Epithelial cell of esophagus (primary cell): ENCODE data around the gene RBM41.
"Not testable (repeated sequence)": the region's sequence is repeated elsewhere in the genome, so short reads cannot be mapped to it uniquely, and the experiment has no call there.

Source experiments
- DNase-seq: peaks from one replicate; pipeline ENCODE4 v3.0.0; 2010; ENCODE audit warnings: low read depth
- H3K4me3 ChIP-seq: 2 replicates; pipeline ENCODE4 v1.5.1; 2011; ENCODE audit warnings: mild to moderate bottlenecking, low read length, control low read depth
- TF ChIP-seq, protein P1 (sequence below): IDR thresholded peaks from 2 replicates; pipeline ENCODE4 v1.5.1; 2011; ENCODE audit warnings: low read depth, mild to moderate bottlenecking, low read length, control low read depth, inconsistent platforms; ENCODE audit not compliant: insufficient read depth; ENCODE audit errors: missing control alignments

RBM41 gene

DNA sequence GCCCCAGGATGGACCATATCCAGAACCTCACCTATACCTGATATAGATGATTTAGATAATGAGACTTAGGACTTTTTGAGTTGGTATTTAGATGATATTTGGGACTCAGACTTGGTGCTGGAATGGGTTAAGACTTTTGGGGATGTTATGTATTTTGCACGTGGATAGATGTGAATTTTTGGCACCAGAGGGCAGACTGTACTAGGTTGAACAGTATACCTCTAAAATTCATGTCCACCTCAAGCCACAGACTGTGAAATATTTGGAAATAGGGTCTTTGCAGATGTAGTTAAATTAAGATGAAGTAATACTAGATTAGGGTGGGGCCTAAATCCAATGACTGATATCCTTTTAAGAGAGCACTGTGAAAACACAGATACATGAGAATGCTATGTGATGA lies 15.6 kb downstream of the RBM41 start:
- DNase-seq = peak; percentile 21
- TF ChIP-seq, protein P1, sequence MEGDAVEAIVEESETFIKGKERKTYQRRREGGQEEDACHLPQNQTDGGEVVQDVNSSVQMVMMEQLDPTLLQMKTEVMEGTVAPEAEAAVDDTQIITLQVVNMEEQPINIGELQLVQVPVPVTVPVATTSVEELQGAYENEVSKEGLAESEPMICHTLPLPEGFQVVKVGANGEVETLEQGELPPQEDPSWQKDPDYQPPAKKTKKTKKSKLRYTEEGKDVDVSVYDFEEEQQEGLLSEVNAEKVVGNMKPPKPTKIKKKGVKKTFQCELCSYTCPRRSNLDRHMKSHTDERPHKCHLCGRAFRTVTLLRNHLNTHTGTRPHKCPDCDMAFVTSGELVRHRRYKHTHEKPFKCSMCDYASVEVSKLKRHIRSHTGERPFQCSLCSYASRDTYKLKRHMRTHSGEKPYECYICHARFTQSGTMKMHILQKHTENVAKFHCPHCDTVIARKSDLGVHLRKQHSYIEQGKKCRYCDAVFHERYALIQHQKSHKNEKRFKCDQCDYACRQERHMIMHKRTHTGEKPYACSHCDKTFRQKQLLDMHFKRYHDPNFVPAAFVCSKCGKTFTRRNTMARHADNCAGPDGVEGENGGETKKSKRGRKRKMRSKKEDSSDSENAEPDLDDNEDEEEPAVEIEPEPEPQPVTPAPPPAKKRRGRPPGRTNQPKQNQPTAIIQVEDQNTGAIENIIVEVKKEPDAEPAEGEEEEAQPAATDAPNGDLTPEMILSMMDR = peak; percentile 31
- H3K4me3 ChIP-seq = no peak overlapping the region

DNA sequence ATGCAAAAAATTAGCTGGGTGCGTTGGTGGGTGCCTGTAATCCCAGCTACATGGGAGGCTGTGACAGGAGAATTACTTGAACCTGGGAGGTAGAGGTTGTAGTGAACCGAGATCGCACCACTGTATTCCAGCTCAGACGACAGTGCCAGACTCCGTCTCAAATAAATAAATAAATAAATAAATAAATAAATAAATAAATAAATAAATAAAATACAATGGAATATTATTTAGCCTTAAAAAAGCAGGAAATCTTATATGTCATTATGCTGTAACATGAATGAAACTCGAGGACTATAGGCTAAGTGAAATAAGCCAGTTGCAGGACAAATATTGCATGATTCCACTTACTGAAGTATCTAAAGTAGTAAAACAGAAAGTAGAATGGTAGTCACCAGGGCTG lies 42.5 kb downstream of the RBM41 start:
- TF ChIP-seq, protein P1 = no peak
- H3K4me3 ChIP-seq = no peak overlapping the region
- DNase-seq = no peak

DNA sequence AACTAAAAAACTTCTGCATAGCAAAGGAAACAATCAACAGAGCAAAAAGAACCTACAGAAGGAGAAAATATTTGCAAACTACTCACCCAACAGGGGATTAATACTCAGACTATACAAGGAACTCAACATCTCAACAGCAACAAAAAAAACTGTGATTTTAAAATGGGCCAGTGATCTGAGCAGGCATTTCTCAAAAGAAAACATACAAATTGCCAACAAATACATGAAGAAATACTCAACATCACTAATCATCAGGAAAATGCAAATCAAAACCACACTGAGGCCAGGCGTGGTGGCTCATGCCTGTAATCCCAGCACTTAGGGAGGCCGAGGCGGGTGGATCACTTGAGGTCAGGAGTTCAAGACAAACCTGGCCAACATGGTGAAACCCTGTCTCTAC lies 60.9 kb downstream of the RBM41 start:
- not testable (repeated sequence) for DNase-seq, H3K4me3 ChIP-seq

DNA sequence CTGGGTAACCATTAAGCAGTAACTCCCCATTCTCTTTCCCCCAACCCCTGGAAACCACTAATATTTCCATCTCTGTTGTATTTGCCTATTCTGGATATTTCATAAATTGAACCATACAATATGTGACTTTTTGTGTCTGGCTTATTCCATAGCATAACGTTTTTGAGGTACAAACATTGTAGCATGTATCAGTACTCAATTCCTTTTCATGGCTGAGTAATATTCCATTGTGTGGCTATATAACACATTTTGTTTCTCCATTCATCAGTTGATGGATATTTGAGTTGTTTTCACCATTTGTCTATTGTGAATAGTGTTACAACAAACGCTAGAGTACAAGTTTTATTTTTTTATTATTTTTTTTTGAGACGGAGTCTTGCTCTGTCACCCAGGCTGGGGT lies 63.6 kb downstream of the RBM41 start:
- TF ChIP-seq, protein P1 = no peak
- DNase-seq = no peak
- H3K4me3 ChIP-seq = no peak overlapping the region

DNA sequence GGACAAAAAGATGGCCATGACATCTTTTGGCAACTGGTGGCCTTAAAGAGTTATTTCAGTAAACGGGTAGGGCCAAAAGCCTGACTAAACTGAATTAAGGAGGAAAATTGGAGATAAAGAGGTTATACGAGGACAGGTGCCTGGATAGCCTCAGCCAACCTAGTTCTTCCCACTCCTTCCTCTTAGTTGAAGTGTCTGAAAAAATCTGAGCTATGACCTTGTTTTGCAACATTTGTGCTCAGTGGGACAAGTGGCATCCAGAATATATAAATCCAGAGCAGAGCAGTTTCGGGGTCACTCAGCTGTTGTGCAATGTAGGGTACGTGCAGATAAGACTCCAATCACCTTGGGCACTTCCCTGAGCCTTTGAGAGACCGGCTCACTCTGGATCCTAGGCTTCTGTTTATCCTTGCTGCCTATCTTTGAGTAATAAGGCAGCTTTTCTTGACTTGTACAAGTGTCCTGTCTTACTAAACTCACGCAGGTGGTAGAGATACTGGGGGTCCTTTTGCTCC lies 68.4 kb downstream of the RBM41 start:
- TF ChIP-seq, protein P1 = no peak
- DNase-seq = no peak
- H3K4me3 ChIP-seq = no peak overlapping the region

DNA sequence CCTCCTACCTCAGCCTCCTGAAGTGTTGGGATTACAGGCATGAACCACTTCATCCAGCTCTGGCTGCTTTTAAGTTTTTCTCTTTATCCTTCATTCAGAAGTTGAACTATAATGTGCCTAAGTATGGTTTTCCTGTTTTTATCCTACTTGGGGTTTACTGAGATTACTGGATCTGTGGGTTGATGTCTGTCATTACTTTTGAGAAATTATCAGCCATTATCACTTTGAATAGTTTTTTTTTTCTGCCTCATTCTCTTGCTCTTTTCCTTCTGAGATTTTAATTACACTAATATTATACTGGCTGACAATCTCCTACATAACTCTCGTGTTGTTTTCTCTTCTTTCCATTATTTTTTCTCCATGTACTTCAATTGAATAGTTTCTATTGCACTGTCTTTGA lies 71.0 kb downstream of the RBM41 start:
- H3K4me3 ChIP-seq = no peak overlapping the region
- TF ChIP-seq, protein P1 = no peak
- DNase-seq = no peak

DNA sequence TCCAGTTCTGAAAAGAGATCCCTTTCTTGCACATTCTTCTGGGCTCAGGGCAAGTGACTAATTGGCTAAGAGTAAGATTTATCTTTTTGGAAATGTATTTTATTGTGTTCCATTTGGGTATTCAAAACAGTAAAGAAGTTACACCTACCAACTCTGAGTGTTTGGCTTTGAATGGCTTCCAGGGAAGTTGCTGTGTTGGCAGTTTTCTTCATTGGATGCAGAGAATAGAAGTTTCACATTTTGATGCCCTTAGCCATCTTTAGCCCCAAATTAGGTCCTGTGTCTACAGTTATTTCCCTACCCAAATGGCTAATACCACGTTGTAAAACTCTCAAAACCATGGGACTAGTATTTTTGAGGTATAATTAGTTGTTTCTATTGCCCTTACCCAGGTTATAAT lies 88.9 kb downstream of the RBM41 start:
- no peak overlapping the region for H3K4me3 ChIP-seq
- TF ChIP-seq, protein P1 = no peak
- DNase-seq = no peak
